ENCODE measurements around the gene ADK.
A peak's percentile ranks its signal among the peaks of the same experiment; 100 is the strongest.
"Not testable (repeated sequence)": the region's sequence is repeated elsewhere in the genome, so short reads cannot be mapped to it uniquely, and the experiment has no call there.

Gene ADK

GRCh38 chr10:74146980-74147379 is 4.0 kb upstream of the ADK start:
- not testable (repeated sequence) for DNase-seq

GRCh38 chr10:74150204-74150989 is 624 bp upstream of the ADK start, which contains the start of gene AP3M1:
AP3M1 (minus strand) TSS chr10:74150828; CDS start chr10:74138379, 12,449 bp downstream.
- no peak for DNase-seq

- no peak for DNase-seq
Measured at GRCh38 chr10:74151879-74152722, 1.1 kb downstream of the ADK start.

GRCh38 chr10:74153123-74153522 is 2.1 kb downstream of the ADK start:
- DNase-seq = no peak

GRCh38 chr10:74153676-74154075 is 2.7 kb downstream of the ADK start:
- DNase-seq = no peak

GRCh38 chr10:74156919-74157289 is 5.9 kb downstream of the ADK start:
- DNase-seq = no peak

- no peak for DNase-seq
Measured at GRCh38 chr10:74160013-74160412, 9.0 kb downstream of the ADK start.

GRCh38 chr10:74163319-74164068 is 12.5 kb downstream of the ADK start:
- DNase-seq = no peak

- DNase-seq = no peak
Measured at GRCh38 chr10:74164716-74165529, 13.9 kb downstream of the ADK start.

- no peak for DNase-seq
Measured at GRCh38 chr10:74165530-74165901, 14.5 kb downstream of the ADK start.

- no peak for DNase-seq
Measured at GRCh38 chr10:74167443-74167842, 16.4 kb downstream of the ADK start.

- DNase-seq = no peak
Measured at GRCh38 chr10:74171625-74172024, 20.6 kb downstream of the ADK start.

- DNase-seq = no peak
Measured at GRCh38 chr10:74174521-74174920, 23.5 kb downstream of the ADK start.

- DNase-seq = no peak
Measured at GRCh38 chr10:74175510-74176379, 24.7 kb downstream of the ADK start.

GRCh38 chr10:74176380-74177139 is 25.5 kb downstream of the ADK start:
- DNase-seq = peak; percentile 96

GRCh38 chr10:74177140-74177677 is 26.2 kb downstream of the ADK start:
- no peak for DNase-seq

GRCh38 chr10:74178042-74178791 is 27.2 kb downstream of the ADK start:
- no peak for DNase-seq

GRCh38 chr10:74179111-74179710 is 28.2 kb downstream of the ADK start:
- no peak for DNase-seq

GRCh38 chr10:74186678-74187077 is 35.7 kb downstream of the ADK start:
- DNase-seq = no peak
